GM12878 (cell line): ENCODE data around the gene MAX. TPM values are rescaled to one million over a fixed set of nuclear protein-coding genes. Genes with fewer than 3 reads are reported as not detected.
A peak's percentile ranks its signal among the peaks of the same experiment; 100 is the strongest.

Experiments used
- ATAC-seq: fragments of 200-7000 bp; cut with Tn5 transposase; 3 replicates; pipeline ENCODE4 v1.9.1; 2020; ENCODE audit warnings: mild to moderate bottlenecking, moderate library complexity
- BruUV-seq: library from RNA; stranded (reverse); fragments of 400-500 nt; replicated peaks from 2 replicates; lab custom pipeline; 2021; lab: Mats Ljungman, UMichigan
- CTCF ChIA-PET: fragments of 300-600 bp; sonication (Branson Sonifier 250); formaldehyde crosslinking; extraction: SDS; loops from one replicate; lab custom pipeline; 2021; ENCODE audit warnings: inconsistent platforms; lab: Yijun Ruan, JAX
- POLR2A ChIA-PET: fragments of 350-600 bp; formaldehyde crosslinking; extraction: SDS; loops from one replicate; lab custom pipeline; 2021; ENCODE audit warnings: inconsistent platforms; lab: Charles Lee
- RAD21 ChIA-PET: fragments of 300-600 bp; sonication (Branson Sonifier 250); formaldehyde crosslinking; loops from one replicate; lab custom pipeline; 2023; ENCODE audit warnings: antibody characterized with exemption; ENCODE audit not compliant: unreplicated experiment; lab: Charles Lee
- SMC1A ChIA-PET: fragments of 300-600 bp; sonication (Branson Sonifier 250); formaldehyde crosslinking; loops from one replicate; lab custom pipeline; 2023; ENCODE audit not compliant: unreplicated experiment, uncharacterized antibody; lab: Charles Lee
- DNase-seq: peaks from one replicate; pipeline ENCODE4 v3.0.0-alpha.2; 2011; ENCODE audit warnings: low read depth, low spot score
- FAIRE-seq: peaks from 3 replicates; lab custom pipeline; 2011; peaks lifted over from hg19 to GRCh38; lab: Jason Lieb, UNC
- H2AFZ ChIP-seq: 2 replicates; pipeline ENCODE4 v1.6.0; 2011; ENCODE audit warnings: low read depth, low read length, control low read depth; ENCODE audit not compliant: control insufficient read depth
- H3K27ac ChIP-seq: 2 replicates; pipeline ENCODE4 v1.5.1; 2011; ENCODE audit warnings: control low read depth; ENCODE audit not compliant: control insufficient read depth, insufficient read depth
- H3K27me3 ChIP-seq, 2 experiments: replicated peaks in 1 of 2; 2 replicates each; pipeline versions ENCODE4 v1.6.0 to v1.6.1; 2011; ENCODE audit warnings: low read length in 1 of 2; ENCODE audit not compliant: control insufficient read depth in 2 of 2, insufficient read depth in 2 of 2
- H3K36me3 ChIP-seq, 2 experiments: 2 replicates each; pipeline ENCODE4 v1.5.1; 2011; ENCODE audit warnings: low read length in 1 of 2; ENCODE audit not compliant: control insufficient read depth in 2 of 2, insufficient read depth in 2 of 2
- H3K4me1 ChIP-seq: 2 replicates; pipeline ENCODE4 v1.6.1; 2011; ENCODE audit warnings: mild to moderate bottlenecking, low read length, moderate library complexity, mixed read lengths; ENCODE audit not compliant: control insufficient read depth, insufficient read depth
- H3K4me2 ChIP-seq: 2 replicates; pipeline ENCODE4 v1.6.0; 2011; ENCODE audit warnings: control low read depth; ENCODE audit not compliant: control insufficient read depth, insufficient read depth
- H3K4me3 ChIP-seq: fragments of 200-600 bp; sonication (generic); 2 replicates; pipeline ENCODE4 v1.5.1; 2016
- H3K79me2 ChIP-seq: 2 replicates; pipeline ENCODE4 v1.6.0; 2011; ENCODE audit warnings: low read length; ENCODE audit not compliant: control insufficient read depth, insufficient read depth
- H3K9ac ChIP-seq: 2 replicates; pipeline ENCODE4 v1.8.0; 2011; ENCODE audit warnings: low read length, control low read depth, mixed read lengths; ENCODE audit not compliant: control insufficient read depth, insufficient read depth
- H3K9me3 ChIP-seq: replicated peaks from 3 replicates; pipeline ENCODE4 v1.5.1; 2011; ENCODE audit warnings: mild to moderate bottlenecking, low read length; ENCODE audit not compliant: control insufficient read depth, insufficient read depth
- H4K20me1 ChIP-seq: 2 replicates; pipeline ENCODE4 v1.6.0; 2011; ENCODE audit not compliant: control insufficient read depth, insufficient read depth
- ASH2L ChIP-seq: fragments of 300-600, 200-600 bp; sonication (generic); IDR thresholded peaks from 2 replicates; pipeline ENCODE4 v1.6.1; 2017; ENCODE audit warnings: low read depth, mild to moderate bottlenecking, borderline replicate concordance
- CUX1 ChIP-seq: IDR thresholded peaks from 2 replicates; pipeline ENCODE4 v1.6.1; 2012; ENCODE audit warnings: improper control_type of control experiment, low read depth, low read length; ENCODE audit not compliant: insufficient replicate concordance
- DPF2 ChIP-seq: fragments of 450-650 bp; IDR thresholded peaks from 2 replicates; pipeline ENCODE4 v1.6.1; 2017; ENCODE audit warnings: mild to moderate bottlenecking
- E2F8 ChIP-seq: fragments of 450-650 bp; IDR thresholded peaks from 2 replicates; pipeline ENCODE4 v1.6.1; 2018; ENCODE audit warnings: mild to moderate bottlenecking, low read depth, moderate library complexity; ENCODE audit not compliant: partially characterized antibody
- HCFC1 ChIP-seq: fragments of 150-350 bp; IDR thresholded peaks from 2 replicates; pipeline ENCODE4 v1.6.1; 2014; ENCODE audit warnings: low read length
- MYC ChIP-seq: IDR thresholded peaks from 2 replicates; pipeline ENCODE4 v1.6.1; 2011; ENCODE audit warnings: mild to moderate bottlenecking, low read length, moderate library complexity, inconsistent platforms; ENCODE audit not compliant: insufficient read depth, insufficient replicate concordance, insufficient read length, severe bottlenecking
- NFYB ChIP-seq: IDR thresholded peaks from 2 replicates; pipeline ENCODE4 v1.6.1; 2011; ENCODE audit warnings: low read depth, mild to moderate bottlenecking, low read length, improper control_type of control experiment, moderate library complexity; ENCODE audit not compliant: insufficient read depth
- POLR2AphosphoS2 ChIP-seq: IDR thresholded peaks from 2 replicates; pipeline ENCODE4 v1.6.1; 2011; ENCODE audit warnings: low read depth, mild to moderate bottlenecking, low read length, improper control_type of control experiment, moderate library complexity
- SMAD5 ChIP-seq: IDR thresholded peaks from 2 replicates; pipeline ENCODE4 v1.6.1; 2016; ENCODE audit warnings: antibody characterized with exemption, low read depth
- TARDBP ChIP-seq: IDR thresholded peaks from 2 replicates; pipeline ENCODE4 v1.6.1; 2016; ENCODE audit warnings: borderline replicate concordance
- TCF12 ChIP-seq: IDR thresholded peaks from 2 replicates; pipeline ENCODE4 v1.6.1; 2011; ENCODE audit warnings: low read depth, mild to moderate bottlenecking, low read length
- WRNIP1 ChIP-seq: IDR thresholded peaks from 2 replicates; pipeline ENCODE4 v1.6.1; 2011; ENCODE audit warnings: low read depth, low read length, improper control_type of control experiment, borderline replicate concordance
- YY1 ChIP-seq: IDR thresholded peaks from 2 replicates; pipeline ENCODE4 v1.6.1; 2011; ENCODE audit warnings: low read depth, mild to moderate bottlenecking, low read length
- WGBS: methylation state at CpG from one replicate; pipeline ENCODE4 v1.1.6; 2016; ENCODE audit warnings: low lambda C conversion rate; ENCODE audit not compliant: insufficient replicate concordance, insufficient coverage; ENCODE audit errors: missing lambda C conversion rate; 5-methylcytosine and 5-hydroxymethylcytosine counted together
- in situ Hi-C: fragments of 300-500 bp; cut with MboI; formaldehyde crosslinking; loops from 9 replicates; pipeline ENCODE4 v1.14.3; 2018; ENCODE audit warnings: mixed read lengths
- intact Hi-C: fragments of 100-400 bp; cut with micrococcal nuclease; formaldehyde crosslinking; loops from one replicate; pipeline ENCODE4 v1.14.2; 2022; ENCODE audit not compliant: unreplicated experiment
- polyA plus RNA-seq, 11 experiments: library from polyadenylated mRNA; depleted of rRNA in 4 of 11; unstranded in 6 of 11; stranded (reverse) in 5 of 11; fragments of >200 nt; fragmentation: Nextera tagmentation in 4 of 11; fragmentation: Illumina TruSeq in 1 of 11; extraction: Ambion mirVana in 4 of 11; extraction: Trizol in 1 of 11; gene quantifications; 1 replicate in 1 of 11; 2 replicates in 10 of 11; pipeline versions ENCODE4 v1.2.1 to v1.2.3, GENCODE V29; 2011 to 2016; ENCODE audit warnings: inconsistent platforms in 2 of 11, missing spikeins in 2 of 11, low read depth in 1 of 11
- total RNA-seq, 4 experiments: library from RNA; depleted of rRNA in 3 of 4; stranded (reverse); fragments of >200 nt in 3 of 4; fragmentation: Illumina TruSeq in 1 of 4; extraction: Trizol in 1 of 4; gene quantifications; 2 replicates each; pipeline versions ENCODE4 v1.2.1 to v1.2.3, GENCODE V29; 2013 to 2021

MAX gene
- total and polyA plus RNA-seq, 10 of the 15 experiments (the other 5 are each of a cell fraction or from before 2014, with no cell fraction given) = 21.5 to 122 (median 67.5) TPM

GRCh38 chr14:65134651-65135579 is 32.6 kb upstream of the MAX start:
- Histone ChIP-seq H2AFZ (no peak overlapping the region), H3K9ac (no peak overlapping the region), H3K4me3 (no peak overlapping the region), H3K27me3 (no peaks in the 10 kb centered on the region; a peak in 1 of 4 replicates), H3K27ac (no peak overlapping the region), H4K20me1 (no peaks in the 10 kb centered on the region), H3K79me2 (no peaks in the 10 kb centered on the region), H3K36me3 (no peaks in the 10 kb centered on the region), H3K4me2 (no peak overlapping the region), H3K4me1 (no peaks in the 10 kb centered on the region), H3K9me3 (no peaks in the 10 kb centered on the region)
- FAIRE-seq (peak; percentile 38), DNase-seq (no peak), ATAC-seq (no peak)
- ChIA-PET CTCF (no interaction called here), RAD21 (interaction anchor here (0.6 kb wide), 1 partner anchor 215 kb away, joined by 4 read pairs; no protein-coding TSS in a partner anchor), POLR2A (no interaction called here), SMC1A (no interaction called here)
- WGBS = 57% methylated on average over 9 of the region's 12 CpGs
- in situ Hi-C loops (no loop called here), intact Hi-C loops (no loop called here)
- BruUV-seq = no TSS peak
- TF ChIP-seq NFYB = no peak
- no peak for TF ChIP-seq CUX1
- TF ChIP-seq E2F8 = no peak
- no peak for TF ChIP-seq MYC
- TF ChIP-seq WRNIP1 = no peak
- no peak for TF ChIP-seq TARDBP
- TF ChIP-seq TCF12 = no peak
- TF ChIP-seq ASH2L = no peak
- TF ChIP-seq DPF2 = no peak
- TF ChIP-seq SMAD5 = no peak
- no peak for TF ChIP-seq POLR2AphosphoS2
- no peak for TF ChIP-seq HCFC1
- no peak for TF ChIP-seq YY1
